ENCODE data around the gene PHKA2.

GRCh38 chrX:18893536-18893935, 90.4 kb downstream of the PHKA2 start:
- TF ChIP-seq YY1 (IDR thresholded peaks at IDR 0.05; ENCODE audit: low read depth, low read length) (no peak), TBL1XR1 (IDR thresholded peaks at IDR 0.05; ENCODE audit: low read depth, low read length) (no peak), TCF7 (IDR thresholded peaks at IDR 0.05; ENCODE audit: borderline replicate concordance) (no peak), MTA3 (IDR thresholded peaks at IDR 0.05; ENCODE audit: borderline replicate concordance, low read length) (no peak), RAD21 (IDR thresholded peaks at IDR 0.05; ENCODE audit: insufficient read depth, low read depth, low read length) (no peak), HDAC6 (IDR thresholded peaks at IDR 0.05; ENCODE audit: unreplicated experiment) (no peak), EGR1 (IDR thresholded peaks at IDR 0.05; ENCODE audit: borderline replicate concordance in 1 of 2, low read depth in 2 of 2, low read length in 2 of 2) (no peak), SUZ12 (IDR thresholded peaks at IDR 0.05; ENCODE audit: unreplicated experiment) (no peak)
- TF ChIP-seq, protein P1, sequence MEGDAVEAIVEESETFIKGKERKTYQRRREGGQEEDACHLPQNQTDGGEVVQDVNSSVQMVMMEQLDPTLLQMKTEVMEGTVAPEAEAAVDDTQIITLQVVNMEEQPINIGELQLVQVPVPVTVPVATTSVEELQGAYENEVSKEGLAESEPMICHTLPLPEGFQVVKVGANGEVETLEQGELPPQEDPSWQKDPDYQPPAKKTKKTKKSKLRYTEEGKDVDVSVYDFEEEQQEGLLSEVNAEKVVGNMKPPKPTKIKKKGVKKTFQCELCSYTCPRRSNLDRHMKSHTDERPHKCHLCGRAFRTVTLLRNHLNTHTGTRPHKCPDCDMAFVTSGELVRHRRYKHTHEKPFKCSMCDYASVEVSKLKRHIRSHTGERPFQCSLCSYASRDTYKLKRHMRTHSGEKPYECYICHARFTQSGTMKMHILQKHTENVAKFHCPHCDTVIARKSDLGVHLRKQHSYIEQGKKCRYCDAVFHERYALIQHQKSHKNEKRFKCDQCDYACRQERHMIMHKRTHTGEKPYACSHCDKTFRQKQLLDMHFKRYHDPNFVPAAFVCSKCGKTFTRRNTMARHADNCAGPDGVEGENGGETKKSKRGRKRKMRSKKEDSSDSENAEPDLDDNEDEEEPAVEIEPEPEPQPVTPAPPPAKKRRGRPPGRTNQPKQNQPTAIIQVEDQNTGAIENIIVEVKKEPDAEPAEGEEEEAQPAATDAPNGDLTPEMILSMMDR (IDR thresholded peaks at IDR 0.05 in 2 of 3, conservative IDR thresholded peaks at IDR 0.05 in 1 of 3; ENCODE audit: control insufficient read depth in 2 of 3, extremely low read depth in 1 of 3, insufficient read depth in 1 of 3, low read depth in 3 of 3, low read length in 3 of 3) = no peak
- TF ChIP-seq, protein P2, sequence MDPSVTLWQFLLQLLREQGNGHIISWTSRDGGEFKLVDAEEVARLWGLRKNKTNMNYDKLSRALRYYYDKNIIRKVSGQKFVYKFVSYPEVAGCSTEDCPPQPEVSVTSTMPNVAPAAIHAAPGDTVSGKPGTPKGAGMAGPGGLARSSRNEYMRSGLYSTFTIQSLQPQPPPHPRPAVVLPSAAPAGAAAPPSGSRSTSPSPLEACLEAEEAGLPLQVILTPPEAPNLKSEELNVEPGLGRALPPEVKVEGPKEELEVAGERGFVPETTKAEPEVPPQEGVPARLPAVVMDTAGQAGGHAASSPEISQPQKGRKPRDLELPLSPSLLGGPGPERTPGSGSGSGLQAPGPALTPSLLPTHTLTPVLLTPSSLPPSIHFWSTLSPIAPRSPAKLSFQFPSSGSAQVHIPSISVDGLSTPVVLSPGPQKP (IDR thresholded peaks at IDR 0.05; ENCODE audit: low read depth, low read length) = no peak

Data from GM12878 (cell line).